Measurements from ENCODE around the gene MED8.

The MED8 gene

GRCh38 chr1:43358121-43358745 is 31.4 kb downstream of the MED8 start:
- DNase-seq = peak; percentile 78

GRCh38 chr1:43357251-43357650 is 32.3 kb downstream of the MED8 start:
- DNase-seq = no peak

GRCh38 chr1:43354936-43355335 is 34.7 kb downstream of the MED8 start:
- DNase-seq = no peak

GRCh38 chr1:43354471-43354870 is 35.1 kb downstream of the MED8 start:
- no peak for DNase-seq

- DNase-seq = no peak
Measured at GRCh38 chr1:43352881-43353280, 36.7 kb downstream of the MED8 start.

DNA sequence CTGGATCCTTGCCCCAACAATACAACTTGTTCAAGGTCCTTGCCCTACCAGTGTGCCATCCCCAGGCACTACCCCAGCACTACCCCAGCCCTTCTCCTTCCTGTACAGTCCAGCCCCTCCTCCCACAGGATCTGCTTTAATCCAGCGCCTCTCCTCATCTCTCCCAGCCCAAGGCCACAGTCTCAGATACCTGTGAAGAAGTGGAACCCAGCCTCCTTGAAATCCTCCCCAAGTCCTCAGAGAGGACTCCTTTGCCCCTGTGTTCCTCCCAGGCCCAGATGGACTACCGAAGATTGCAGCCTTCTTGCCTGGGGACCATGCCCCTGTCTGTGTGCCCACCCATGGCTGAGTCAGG is 37.3 kb downstream of the MED8 start:
- DNase-seq = no peak

DNA sequence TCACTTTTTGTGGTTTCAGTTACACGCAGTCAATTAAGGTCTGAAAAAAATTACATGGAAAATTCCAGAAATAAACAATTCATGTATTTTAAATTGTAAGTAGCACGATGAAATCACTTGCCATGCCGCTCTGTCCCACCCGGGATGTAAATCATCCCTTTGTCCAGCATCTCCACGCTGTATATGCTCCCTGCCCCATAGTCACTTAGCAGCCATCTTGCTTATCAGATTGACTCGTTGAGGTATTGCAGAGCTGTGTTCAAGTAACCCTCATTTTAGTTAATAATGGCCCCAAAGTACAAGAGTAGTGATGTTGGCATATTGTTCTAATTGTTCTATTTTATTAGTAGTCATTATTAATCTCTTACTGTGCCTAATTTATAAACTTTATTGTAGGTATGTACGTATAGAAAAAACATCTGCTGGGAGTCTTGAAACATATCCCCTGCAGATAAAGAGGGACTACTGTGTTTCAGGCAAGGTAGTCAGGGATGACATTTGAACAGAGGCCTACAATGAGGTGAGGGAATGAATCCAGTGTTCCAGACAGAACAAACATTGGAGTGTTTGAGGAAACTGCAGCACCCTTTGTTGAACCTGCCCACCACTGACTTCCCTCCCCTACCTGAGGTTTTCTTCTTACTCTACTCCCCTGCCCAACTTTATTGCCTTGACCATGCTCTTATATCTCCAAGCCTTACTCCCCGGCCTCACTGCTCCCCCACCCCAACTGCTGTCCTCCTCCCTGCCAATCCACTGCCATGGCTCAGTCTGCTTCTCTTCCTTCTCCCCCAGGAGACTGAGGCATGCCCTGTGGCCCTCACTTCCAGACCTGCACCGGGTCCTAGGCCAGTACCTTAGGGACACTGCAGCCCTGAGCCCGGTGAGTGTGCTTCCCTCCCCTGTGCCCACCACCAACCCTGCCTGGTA is 37.9 kb downstream of the MED8 start:
- DNase-seq = no peak

DNA sequence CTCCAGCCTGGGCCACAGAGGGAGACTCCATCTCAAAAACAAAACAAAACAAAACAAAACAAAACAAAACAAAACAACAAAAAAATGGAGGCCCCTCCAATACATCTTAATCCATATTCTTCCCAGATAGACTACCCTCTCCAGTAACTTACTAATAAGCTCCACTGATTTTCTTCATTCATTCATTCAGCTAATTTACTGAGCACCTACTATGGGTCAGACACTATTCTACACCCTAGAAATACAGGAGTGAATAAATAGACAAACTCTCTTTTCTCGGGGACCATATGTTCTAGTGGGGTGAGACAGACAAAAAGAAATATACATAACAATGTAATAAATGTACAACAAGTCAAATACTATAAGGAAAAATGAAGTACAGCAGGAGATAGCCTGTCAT is 38.6 kb downstream of the MED8 start:
- DNase-seq = no peak

DNA sequence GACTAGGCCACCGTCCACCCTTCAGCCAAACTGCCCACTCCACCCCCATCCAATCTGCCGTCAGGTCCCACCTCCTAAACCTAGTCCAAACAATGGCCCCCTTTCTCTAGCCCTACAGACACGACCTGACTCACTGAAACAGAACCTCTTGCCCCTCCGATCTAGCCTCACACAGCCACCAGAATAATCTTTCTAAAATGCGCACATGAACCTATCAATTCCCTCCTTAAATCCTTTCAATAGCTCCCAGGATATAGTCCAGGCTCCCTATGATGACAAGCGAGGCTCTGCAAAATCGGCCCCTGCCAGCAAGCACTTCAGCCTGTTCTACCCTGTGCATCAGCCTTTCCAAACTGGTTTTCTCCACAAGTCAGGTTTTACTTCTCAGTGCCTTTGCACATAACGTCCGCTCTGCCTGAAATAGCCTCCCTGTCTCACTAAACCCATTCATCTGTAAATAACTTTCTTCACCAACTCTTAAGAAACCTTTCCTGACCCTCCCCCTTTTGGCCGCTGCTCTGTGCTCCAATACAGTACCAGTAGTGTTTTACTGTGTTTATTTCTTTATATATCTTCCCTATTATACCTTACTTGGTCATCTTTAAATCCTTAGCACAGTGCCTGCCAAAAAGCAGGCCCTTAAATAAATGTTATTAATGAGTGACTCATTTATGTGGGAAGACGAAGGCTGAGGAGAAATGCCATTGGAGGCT is 39.9 kb downstream of the MED8 start:
- no peak for DNase-seq

DNA sequence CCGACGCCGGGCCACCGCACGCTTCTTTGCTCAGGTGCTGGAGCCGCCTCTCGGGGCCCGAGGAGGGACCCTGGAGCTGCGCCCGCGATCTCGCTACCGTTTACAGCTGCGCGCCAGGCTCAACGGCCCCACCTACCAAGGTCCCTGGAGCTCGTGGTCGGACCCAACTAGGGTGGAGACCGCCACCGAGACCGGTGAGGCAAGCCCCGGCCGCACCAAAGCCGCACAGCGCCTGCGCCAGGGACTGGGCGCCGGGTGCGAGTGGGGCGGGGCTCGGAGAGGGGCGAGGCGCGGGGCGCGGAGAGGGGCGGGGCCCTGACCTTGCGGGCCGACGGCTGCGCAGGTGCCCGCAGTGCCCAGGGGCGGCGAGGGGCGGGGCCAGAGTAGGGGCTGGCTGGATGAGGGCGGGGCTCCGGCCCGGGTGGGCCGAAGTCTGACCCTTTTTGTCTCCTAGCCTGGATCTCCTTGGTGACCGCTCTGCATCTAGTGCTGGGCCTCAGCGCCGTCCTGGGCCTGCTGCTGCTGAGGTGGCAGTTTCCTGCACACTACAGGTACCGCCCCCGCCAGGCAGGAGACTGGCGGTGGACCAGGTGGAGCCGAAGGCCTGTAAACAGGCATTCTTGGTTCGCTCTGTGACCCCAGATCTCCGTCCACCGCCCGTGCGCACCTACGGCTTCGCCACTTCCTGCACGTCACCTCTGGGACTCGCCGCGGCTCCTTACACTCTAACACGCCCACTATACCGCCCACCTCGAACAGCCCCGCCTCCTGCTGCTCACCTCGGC is 40.6 kb downstream of the MED8 start:
- DNase-seq = no peak

- DNase-seq = no peak
Measured at GRCh38 chr1:43348343-43348808, 41.2 kb downstream of the MED8 start.

- DNase-seq = no peak
Measured at GRCh38 chr1:43346636-43347035, 43.0 kb downstream of the MED8 start.

GRCh38 chr1:43345120-43345519 is 44.5 kb downstream of the MED8 start:
- DNase-seq = peak; percentile 94

DNA sequence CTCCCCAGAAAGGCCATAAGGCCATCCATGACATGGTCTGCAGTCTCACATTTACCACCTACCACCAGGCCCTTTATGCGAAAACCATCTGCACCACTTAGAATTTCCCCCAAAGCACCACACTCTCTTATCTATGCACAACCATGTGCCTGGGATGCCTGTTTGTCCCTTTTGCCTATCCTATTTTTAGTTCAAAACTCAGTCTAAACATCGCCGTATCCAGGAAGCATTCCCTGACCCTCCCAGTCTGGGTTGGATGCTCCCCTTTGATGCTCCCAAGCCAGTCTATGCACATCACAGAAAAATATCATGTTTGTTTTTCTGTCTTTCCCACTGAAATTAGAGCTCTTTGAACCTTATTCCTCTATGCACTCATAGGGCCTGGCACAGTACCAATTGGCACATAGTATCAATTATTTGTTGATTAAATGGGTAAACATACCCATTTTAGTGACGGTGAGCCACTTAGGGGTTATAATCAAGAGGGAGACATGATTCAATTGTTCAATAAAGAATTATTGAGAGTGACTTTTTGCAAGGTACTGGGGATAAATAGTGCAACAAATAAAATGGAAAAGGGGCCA is 45.2 kb downstream of the MED8 start:
- DNase-seq = peak; percentile 79

GRCh38 chr1:43340559-43340958 is 49.0 kb downstream of the MED8 start:
- DNase-seq = no peak

DNA sequence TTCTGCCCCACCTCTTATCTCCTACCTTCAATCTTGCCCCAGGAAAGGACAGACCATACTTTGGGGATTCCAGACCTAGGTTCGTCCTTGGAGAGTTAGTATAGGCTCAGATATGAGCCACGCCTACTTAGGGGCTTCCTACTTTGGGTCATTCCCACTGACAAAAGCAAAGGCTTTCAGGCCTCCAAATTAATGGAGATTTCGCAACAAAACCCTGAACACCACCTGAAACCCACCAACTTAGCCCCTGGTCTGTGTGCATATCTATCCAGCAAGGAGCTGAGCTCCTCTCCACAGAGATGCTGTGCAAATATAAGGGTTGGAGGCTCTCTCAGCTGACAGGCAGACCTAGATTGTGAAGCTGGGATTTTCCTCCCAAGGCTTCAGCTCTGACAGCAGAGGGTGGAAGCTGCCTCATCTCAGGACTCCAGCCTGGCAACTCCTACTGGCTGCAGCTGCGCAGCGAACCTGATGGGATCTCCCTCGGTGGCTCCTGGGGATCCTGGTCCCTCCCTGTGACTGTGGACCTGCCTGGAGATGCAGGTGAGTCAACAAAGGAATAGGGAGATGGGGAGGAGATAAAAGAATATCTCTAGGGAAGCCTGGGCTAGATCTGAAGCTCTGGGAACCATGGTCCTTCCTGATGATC is 49.9 kb downstream of the MED8 start:
- DNase-seq = no peak

DNA sequence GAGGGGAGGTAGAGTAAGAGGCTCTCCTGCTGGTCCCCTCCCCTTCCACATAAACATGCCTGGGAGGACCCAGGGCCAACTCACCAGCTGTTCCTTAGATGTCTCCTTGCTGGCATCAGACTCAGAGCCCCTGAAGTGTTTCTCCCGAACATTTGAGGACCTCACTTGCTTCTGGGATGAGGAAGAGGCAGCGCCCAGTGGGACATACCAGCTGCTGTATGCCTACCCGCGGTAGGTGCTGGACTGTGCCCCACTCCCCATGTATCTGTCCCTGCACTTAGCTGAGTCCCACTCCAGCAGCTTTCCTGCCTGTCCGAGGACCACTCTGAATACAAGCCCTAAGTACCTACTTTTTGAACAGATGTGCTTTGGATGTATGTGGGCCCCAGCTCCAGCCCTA is 51.6 kb downstream of the MED8 start:
- DNase-seq = no peak

DNA sequence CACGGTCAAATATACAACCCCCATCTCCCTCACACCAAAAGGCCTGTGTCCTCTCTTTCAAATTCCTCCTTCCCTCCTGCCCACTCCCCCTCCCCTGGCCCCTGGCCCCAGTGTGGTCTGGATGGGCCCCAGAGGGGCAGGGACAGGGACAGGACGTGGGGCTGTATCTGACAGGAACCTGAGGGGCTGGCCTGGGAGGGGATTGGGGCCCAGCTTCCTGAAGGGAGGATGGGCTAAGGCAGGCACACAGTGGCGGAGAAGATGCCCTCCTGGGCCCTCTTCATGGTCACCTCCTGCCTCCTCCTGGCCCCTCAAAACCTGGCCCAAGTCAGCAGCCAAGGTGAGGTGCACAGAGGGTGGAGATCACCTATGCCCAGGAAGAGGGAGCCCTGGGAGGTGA is 52.0 kb downstream of the MED8 start, which contains the start of gene MPL:
Gene MPL, plus strand, starts transcription at position 231 of the 400 bp plus-strand sequence. Its CDS starts 31 bp downstream, at position 262.
- peak; percentile 50 for DNase-seq

DNA sequence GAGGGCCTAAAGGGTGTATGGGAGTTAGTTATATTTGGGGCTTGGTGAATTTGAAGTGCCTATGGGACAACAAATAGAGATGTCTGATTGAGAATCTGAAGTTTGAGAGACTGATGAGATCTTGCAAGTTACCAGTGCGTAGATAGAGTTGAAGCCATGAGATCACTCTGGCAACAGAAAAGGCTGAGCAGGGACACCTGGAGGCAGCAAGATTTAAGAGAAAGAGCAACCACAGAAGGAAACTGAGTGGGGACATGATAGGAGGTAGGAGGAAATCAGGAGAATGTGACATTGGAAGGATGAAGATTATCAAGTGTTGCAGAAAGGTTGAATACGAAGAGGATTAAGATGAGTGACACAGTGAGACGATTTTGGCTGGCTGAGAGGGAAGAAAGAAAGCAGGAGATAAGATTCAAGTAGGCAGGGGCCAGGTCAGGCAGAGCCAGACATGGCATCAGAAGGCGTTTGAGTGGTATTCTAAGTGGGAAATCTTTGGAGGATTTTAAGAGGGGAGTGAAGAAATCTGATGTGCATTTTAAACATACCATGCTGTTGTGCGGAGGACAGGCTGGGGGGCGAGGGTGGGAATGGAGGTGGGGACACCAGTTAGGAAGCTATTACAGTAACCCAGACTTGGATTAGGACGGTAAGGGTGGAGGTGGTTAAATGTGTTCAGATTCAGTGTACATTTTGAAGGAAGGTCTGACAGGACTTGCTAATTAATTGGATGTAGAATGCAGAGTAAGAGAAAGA is 55.0 kb downstream of the MED8 start:
- peak; percentile 19 for DNase-seq

Measured in hematopoietic multipotent progenitor cell treated with erythropoietin and hydrocortisone succinate and interleukin-3 and kit ligand, for 4 days (in vitro differentiated cells).